Fibroblast of villous mesenchyme (primary cell): ENCODE data around the gene RGS18. TPM values are rescaled to one million over a fixed set of nuclear protein-coding genes. Genes with fewer than 3 reads are reported as not detected.

Source experiments
- DNase-seq: peaks from one replicate; pipeline ENCODE4 v3.0.0-alpha.2; 2010; ENCODE audit warnings: low read depth
- H3K4me3 ChIP-seq: 2 replicates; pipeline ENCODE4 v1.5.1; 2011; ENCODE audit warnings: low read depth, mild to moderate bottlenecking, low read length
- CTCF ChIP-seq: IDR thresholded peaks from 2 replicates; pipeline ENCODE4 v1.5.1; 2012; ENCODE audit warnings: low read depth, mild to moderate bottlenecking, low read length; ENCODE audit not compliant: insufficient read depth
- total RNA-seq: library from RNA; depleted of rRNA; stranded (reverse); fragments of >200 nt; gene quantifications from 2 replicates; pipeline ENCODE4 v1.2.3, GENCODE V29; 2012

The RGS18 gene
- total RNA-seq, 1 donor: not detected

- no peak for TF ChIP-seq CTCF
- DNase-seq: no peak
Measured at GRCh38 chr1:192170196-192170984, 12.1 kb downstream of the RGS18 start.

GRCh38 chr1:192171123-192171522 lies 12.9 kb downstream of the RGS18 start:
- TF ChIP-seq CTCF: no peak
- DNase-seq: no peak
- no peak overlapping the region for H3K4me3 ChIP-seq

More at GRCh38 chr1:192170196-192170984, 12.1 kb downstream of the RGS18 start:
- no peak overlapping the region for H3K4me3 ChIP-seq

- TF ChIP-seq CTCF: no peak
- H3K4me3 ChIP-seq: no peak overlapping the region
- DNase-seq: no peak
Measured at GRCh38 chr1:192175971-192176370, 17.7 kb downstream of the RGS18 start.

GRCh38 chr1:192183788-192184187 lies 25.5 kb downstream of the RGS18 start:
- H3K4me3 ChIP-seq: no peak overlapping the region
- no peak for TF ChIP-seq CTCF
- DNase-seq: no peak

GRCh38 chr1:192186197-192186596 lies 27.9 kb downstream of the RGS18 start:
- H3K4me3 ChIP-seq: no peak overlapping the region
- DNase-seq: no peak
- TF ChIP-seq CTCF: no peak

GRCh38 chr1:192190066-192190465 lies 31.8 kb downstream of the RGS18 start:
- H3K4me3 ChIP-seq: no peak overlapping the region
- TF ChIP-seq CTCF: no peak
- DNase-seq: no peak

GRCh38 chr1:192201303-192201702 lies 43.0 kb downstream of the RGS18 start:
- no peak overlapping the region for H3K4me3 ChIP-seq
- TF ChIP-seq CTCF: no peak
- no peak for DNase-seq
